Fibroblast of lung (primary cell): ENCODE data around the gene GPR142.

Source experiments
- CTCF ChIP-seq, 2 donors: IDR thresholded peaks in 1 of 2; conservative IDR thresholded peaks in 1 of 2; 1 replicate in 1 of 2; 2 replicates in 1 of 2; pipeline ENCODE4 v1.5.1; 2011 to 2012; ENCODE audit warnings: low read length in 2 of 2, control low read depth in 1 of 2, inconsistent platforms in 1 of 2, low read depth in 1 of 2, mild to moderate bottlenecking in 1 of 2
- EZH2 ChIP-seq: IDR thresholded peaks from 2 replicates; pipeline ENCODE4 v1.5.1; 2012; ENCODE audit warnings: low read length, control low read depth, mild to moderate bottlenecking; ENCODE audit errors: missing control alignments

DNA sequence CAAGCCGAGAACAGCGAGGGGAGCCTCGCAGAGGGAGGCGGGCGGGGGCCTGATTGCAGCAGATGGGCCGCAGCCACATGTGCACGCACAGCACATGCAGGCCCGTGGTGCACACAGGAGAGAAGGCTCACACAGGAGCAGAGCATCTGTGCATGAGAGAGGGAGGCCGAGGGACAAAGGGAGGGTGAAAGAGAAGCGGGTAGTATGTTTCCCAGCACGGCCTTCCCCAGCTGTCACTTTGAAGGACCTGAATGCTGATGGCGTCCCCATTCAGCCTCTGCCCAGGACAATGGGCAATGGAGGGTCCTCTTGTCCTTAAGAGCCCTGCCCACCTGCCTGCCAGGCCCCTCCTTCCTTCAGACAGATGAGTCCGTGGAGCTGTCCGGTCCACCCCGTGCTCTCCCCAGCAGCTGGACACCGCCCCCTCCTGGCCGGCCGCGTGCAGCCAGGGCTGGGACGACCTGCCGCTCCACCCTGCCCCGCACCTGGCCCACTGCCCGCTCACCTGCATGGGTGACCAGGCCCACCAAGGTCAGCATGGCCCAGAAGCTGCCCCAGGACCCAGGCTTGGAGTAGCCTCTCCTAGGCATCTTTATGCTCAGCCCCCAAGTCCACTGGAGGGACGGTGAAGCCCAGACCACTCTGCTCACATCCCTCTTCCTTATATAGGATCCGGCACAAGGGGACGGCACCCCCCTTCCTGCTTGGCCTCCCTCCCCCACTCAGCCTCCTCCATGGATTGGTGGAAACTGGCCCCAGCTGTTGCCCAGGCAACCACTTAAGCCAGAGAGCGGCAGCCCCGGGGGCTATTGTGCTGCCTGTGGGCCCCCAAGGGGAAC lies 5.9 kb upstream of the GPR142 start, which contains the start of gene BTBD17:
- peak; percentile 19 to 42 for TF ChIP-seq CTCF (conservative IDR thresholded peaks at IDR 0.05 in 1 of 2, IDR thresholded peaks at IDR 0.05 in 1 of 2; ENCODE audit: low read depth in 1 of 2, low read length in 2 of 2)
- TF ChIP-seq EZH2 = no peak
